Lower lobe of right lung (tissue), 2 donors: Measurements from ENCODE around the gene COA1. TPM values are rescaled to one million over a fixed set of nuclear protein-coding genes. Genes with fewer than 3 reads are reported as not detected.
"Not testable (repeated sequence)": the region's sequence is repeated elsewhere in the genome, so short reads cannot be mapped to it uniquely, and the experiment has no call there.

Experiments
- ATAC-seq, 2 donors: fragments of 200-7000 bp; cut with Tn5 transposase; one replicate each; pipeline ENCODE4 v1.9.1; 2020 to 2022; ENCODE audit warnings: mild to moderate bottlenecking in 2 of 2, moderate library complexity in 2 of 2
- DNase-seq: peaks from one replicate; pipeline ENCODE4 v3.0.0-alpha.2; 2020
- H3K27ac ChIP-seq: fragments of 200-600 bp; one replicate; pipeline ENCODE4 v1.8.0; 2022
- H3K27me3 ChIP-seq: fragments of 200-600 bp; one replicate; pipeline ENCODE4 v1.8.0; 2022; ENCODE audit warnings: low read depth
- H3K36me3 ChIP-seq: fragments of 200-600 bp; one replicate; pipeline ENCODE4 v1.8.0; 2022; ENCODE audit warnings: mild to moderate bottlenecking
- H3K4me1 ChIP-seq: fragments of 200-600 bp; one replicate; pipeline ENCODE4 v1.8.0; 2022
- H3K4me3 ChIP-seq: fragments of 200-600 bp; one replicate; pipeline ENCODE4 v1.8.0; 2022; ENCODE audit warnings: mild to moderate bottlenecking
- H3K9me3 ChIP-seq: fragments of 200-600 bp; one replicate; pipeline ENCODE4 v1.8.0; 2022
- intact Hi-C: fragments of 100-400 bp; cut with DNase I; formaldehyde crosslinking; loops from one replicate; pipeline ENCODE4 v1.11.0; 2022
- total RNA-seq: library from RNA; stranded (reverse); fragmentation: NEBNext Ultra II Directional; extraction: Animal tissue kit (Norgen Biotek cat#: 25700); gene quantifications from one replicate; pipeline ENCODE4 v1.2.1, GENCODE V29; 2021
- TF ChIP-seq, protein P1 (sequence below): fragments of 200-600 bp; IDR thresholded peaks from one replicate; pipeline ENCODE4 v1.8.0; 2022; ENCODE audit warnings: antibody characterized with exemption, mild to moderate bottlenecking
- donor health status: DM: no; HTN: yes; CAD: no; lungs with severe emphysema.

The COA1 gene
- total RNA-seq, 1 donor from 2014 or later = 43.3 TPM

DNA sequence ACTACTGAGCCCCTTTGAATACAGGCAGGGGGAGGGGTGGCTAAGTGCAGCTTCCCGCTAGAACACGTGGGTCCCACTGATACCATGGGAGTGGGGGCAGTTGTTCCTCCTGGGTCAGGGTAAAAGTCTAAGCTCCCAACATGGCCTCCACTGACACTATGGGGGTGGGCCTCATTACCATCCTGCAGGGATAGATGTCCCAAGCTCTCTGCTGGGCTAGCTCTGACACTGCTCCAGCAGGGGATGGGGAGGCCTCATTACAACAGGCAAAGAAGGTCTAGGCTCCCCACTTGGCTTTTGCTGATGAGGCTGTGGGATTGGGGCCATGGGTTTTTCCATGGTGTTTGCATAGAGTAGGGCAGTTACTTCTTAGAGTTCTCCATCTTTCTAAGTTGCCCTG, 94.9 kb downstream of the COA1 start:
- ATAC-seq (no peak), DNase-seq (no peak)
- no peaks in the 10 kb centered on the region for H3K9me3 ChIP-seq
- H3K27me3 ChIP-seq = no peaks in the 10 kb centered on the region
- peaks cover 57% of the 10 kb centered on the region for H3K36me3 ChIP-seq
- H3K27ac ChIP-seq = no peak overlapping the region
- H3K4me1 ChIP-seq = peaks cover 33% of the 10 kb centered on the region
- H3K4me3 ChIP-seq = no peak overlapping the region
- intact Hi-C loops = no loop called here
- TF ChIP-seq, protein P1, sequence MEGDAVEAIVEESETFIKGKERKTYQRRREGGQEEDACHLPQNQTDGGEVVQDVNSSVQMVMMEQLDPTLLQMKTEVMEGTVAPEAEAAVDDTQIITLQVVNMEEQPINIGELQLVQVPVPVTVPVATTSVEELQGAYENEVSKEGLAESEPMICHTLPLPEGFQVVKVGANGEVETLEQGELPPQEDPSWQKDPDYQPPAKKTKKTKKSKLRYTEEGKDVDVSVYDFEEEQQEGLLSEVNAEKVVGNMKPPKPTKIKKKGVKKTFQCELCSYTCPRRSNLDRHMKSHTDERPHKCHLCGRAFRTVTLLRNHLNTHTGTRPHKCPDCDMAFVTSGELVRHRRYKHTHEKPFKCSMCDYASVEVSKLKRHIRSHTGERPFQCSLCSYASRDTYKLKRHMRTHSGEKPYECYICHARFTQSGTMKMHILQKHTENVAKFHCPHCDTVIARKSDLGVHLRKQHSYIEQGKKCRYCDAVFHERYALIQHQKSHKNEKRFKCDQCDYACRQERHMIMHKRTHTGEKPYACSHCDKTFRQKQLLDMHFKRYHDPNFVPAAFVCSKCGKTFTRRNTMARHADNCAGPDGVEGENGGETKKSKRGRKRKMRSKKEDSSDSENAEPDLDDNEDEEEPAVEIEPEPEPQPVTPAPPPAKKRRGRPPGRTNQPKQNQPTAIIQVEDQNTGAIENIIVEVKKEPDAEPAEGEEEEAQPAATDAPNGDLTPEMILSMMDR = no peak

DNA sequence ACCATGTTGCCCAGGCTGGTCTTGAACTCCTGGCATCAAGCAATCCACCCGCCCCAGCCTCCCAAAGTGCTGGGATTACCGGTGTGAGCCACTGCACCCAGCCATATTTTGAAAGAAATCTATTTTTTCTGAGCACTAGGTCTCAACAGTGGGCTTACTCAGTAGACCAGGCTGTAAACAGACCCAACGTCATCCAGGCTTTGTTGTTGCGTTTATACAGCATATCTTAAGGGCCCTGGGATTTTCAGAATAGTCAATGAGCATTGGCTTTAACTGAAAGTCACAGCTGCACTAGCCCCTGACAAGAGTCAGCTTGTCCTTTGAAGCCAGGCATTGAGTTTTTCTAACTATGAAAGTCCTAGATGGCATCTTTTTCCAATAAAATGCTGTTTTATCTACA, 96.6 kb downstream of the COA1 start:
- Histone ChIP-seq H3K9me3 (no peaks in the 10 kb centered on the region), H3K4me3 (no peak overlapping the region), H3K4me1 (peaks cover 18% of the 10 kb centered on the region), H3K27me3 (no peaks in the 10 kb centered on the region), H3K36me3 (peaks cover 62% of the 10 kb centered on the region), H3K27ac (no peak overlapping the region)
- ATAC-seq = no peak
- TF ChIP-seq, protein P1 = no peak
- DNase-seq = no peak
- intact Hi-C loops = no loop called here

DNA sequence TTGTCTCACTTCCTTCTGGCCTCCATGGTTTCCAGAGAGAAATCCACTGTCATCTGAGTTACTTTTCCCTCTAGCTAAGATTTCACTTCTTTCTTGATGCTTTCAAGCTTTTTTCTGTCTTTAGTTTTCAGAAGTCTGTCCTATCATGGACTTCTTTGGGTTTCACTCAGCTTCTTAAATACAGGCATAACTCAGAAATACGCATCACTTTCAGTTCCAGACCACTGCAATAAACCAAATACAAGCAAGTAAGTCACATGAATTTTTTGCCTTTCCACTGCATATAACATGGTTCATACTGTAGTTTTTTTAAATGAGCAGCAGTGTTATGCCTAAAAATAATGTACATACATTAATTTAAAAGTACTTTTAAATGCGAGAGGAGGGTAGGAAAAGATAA, 97.8 kb downstream of the COA1 start:
- peaks cover 9% of the 10 kb centered on the region for H3K4me1 ChIP-seq
- peaks cover 55% of the 10 kb centered on the region for H3K36me3 ChIP-seq
- H3K9me3 ChIP-seq = no peaks in the 10 kb centered on the region
- ATAC-seq = no peak
- TF ChIP-seq, protein P1 = no peak
- no peak overlapping the region for H3K4me3 ChIP-seq
- H3K27me3 ChIP-seq = no peaks in the 10 kb centered on the region
- intact Hi-C loops = no loop called here
- no peak for DNase-seq
- H3K27ac ChIP-seq = no peak overlapping the region

DNA sequence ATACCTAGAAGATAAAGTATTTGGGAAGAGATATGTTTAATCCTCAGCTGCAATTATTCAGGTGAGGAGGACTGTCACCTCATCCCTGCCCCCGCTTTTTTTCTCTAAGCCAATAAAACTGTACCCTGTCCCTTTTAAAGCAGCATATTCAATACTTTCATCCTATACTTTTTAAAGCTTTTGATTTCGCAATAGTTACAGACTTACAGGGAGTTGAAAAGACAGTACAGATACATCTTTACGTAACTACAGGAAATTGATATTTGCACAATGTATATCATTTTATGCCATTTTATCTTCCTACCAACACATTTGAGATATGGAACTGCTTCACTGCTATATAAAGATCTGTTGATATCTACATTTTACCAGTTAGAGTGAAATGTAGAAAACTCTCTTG, 98.8 kb downstream of the COA1 start:
- H3K4me1 ChIP-seq = peaks cover 9% of the 10 kb centered on the region
- H3K36me3 ChIP-seq = peaks cover 66% of the 10 kb centered on the region
- intact Hi-C loops = no loop called here
- DNase-seq (no peak), ATAC-seq (no peak)
- no peaks in the 10 kb centered on the region for H3K9me3 ChIP-seq
- H3K27me3 ChIP-seq = no peaks in the 10 kb centered on the region
- H3K4me3 ChIP-seq = no peak overlapping the region
- no peak overlapping the region for H3K27ac ChIP-seq
- TF ChIP-seq, protein P1 = no peak

DNA sequence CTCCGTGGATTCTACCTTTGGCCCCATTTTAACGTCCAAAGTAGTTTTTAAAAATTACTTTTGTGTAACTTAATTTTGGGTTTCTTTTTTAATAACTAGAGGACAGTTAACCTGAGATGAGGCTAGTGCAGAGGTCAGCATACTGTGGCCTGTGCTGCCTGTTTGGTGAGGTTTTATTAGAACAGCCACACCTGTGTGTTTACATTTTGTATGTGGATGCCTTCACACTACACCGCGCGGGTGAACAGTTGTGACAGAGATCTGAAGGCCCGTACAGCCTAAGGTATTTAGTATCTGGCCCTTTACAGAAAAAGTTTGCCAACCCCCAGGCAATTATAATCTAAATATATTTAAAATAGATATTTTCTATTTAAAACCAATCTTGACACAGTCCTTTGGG, 99.5 kb downstream of the COA1 start:
- TF ChIP-seq, protein P1 = no peak
- peaks cover 71% of the 10 kb centered on the region for H3K36me3 ChIP-seq
- intact Hi-C loops = no loop called here
- no peak overlapping the region for H3K27ac ChIP-seq
- H3K9me3 ChIP-seq = no peaks in the 10 kb centered on the region
- H3K4me3 ChIP-seq = no peak overlapping the region
- no peak for DNase-seq
- H3K27me3 ChIP-seq = no peaks in the 10 kb centered on the region
- H3K4me1 ChIP-seq = peaks cover 9% of the 10 kb centered on the region
- ATAC-seq = no peak

DNA sequence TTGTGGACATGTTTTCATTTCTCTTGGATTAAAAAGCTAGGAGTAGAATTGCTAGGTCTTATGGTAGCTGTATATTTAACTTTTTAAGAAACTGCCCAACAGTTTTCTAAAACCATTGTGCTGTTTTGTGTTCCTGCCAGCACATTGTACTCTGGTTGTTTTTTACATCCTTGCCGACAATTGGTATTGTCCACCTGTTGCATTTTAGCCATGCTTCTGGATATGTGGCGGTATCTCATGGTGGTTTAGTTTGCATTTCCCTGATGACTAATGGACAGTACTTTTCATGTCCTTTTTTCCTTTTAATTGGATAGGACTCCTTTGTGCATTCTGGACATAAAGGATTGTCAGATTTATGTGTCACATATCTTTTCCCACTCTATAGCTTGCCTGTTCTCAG, 100.9 kb downstream of the COA1 start:
- intact Hi-C loops = no loop called here
- ATAC-seq (no peak), DNase-seq (no peak)
- no peaks in the 10 kb centered on the region for H3K27me3 ChIP-seq
- H3K9me3 ChIP-seq = no peaks in the 10 kb centered on the region
- TF ChIP-seq, protein P1 = no peak
- peaks cover 9% of the 10 kb centered on the region for H3K4me1 ChIP-seq
- no peak overlapping the region for H3K27ac ChIP-seq
- no peak overlapping the region for H3K4me3 ChIP-seq
- peaks cover 78% of the 10 kb centered on the region for H3K36me3 ChIP-seq

DNA sequence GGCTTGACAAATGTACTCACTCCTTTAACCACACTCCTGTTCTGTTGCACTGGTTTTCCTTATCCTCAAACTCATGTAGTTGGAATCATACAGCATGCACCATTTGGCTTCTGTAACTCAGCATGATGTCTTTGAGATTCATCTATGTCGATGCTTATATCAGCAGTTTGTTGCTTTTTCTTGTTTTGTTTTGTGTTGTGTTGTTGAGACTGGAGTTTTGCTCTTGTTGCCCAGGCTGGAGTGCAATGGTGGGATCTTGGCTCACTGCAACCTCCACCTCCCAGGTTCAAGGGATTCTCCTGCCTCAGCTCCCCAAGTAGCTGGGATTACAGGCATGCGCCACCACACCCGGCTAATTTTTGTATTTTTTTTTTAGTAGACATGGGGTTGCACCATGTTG, 101.5 kb downstream of the COA1 start:
- DNase-seq, ATAC-seq, H3K27ac ChIP-seq, H3K9me3 ChIP-seq, intact Hi-C loops, H3K27me3 ChIP-seq, H3K4me3 ChIP-seq, H3K4me1 ChIP-seq: not testable (repeated sequence)
- peaks cover 74% of the 10 kb centered on the region for H3K36me3 ChIP-seq
